ENCODE measurements around the gene ZMYND12. TPM values are rescaled to one million over a fixed set of nuclear protein-coding genes. Genes with fewer than 3 reads are reported as not detected.

Gene ZMYND12
- total and polyA plus RNA-seq, 2 donors from 2014 or later, result 1.9 to 17.7 TPM

DNA sequence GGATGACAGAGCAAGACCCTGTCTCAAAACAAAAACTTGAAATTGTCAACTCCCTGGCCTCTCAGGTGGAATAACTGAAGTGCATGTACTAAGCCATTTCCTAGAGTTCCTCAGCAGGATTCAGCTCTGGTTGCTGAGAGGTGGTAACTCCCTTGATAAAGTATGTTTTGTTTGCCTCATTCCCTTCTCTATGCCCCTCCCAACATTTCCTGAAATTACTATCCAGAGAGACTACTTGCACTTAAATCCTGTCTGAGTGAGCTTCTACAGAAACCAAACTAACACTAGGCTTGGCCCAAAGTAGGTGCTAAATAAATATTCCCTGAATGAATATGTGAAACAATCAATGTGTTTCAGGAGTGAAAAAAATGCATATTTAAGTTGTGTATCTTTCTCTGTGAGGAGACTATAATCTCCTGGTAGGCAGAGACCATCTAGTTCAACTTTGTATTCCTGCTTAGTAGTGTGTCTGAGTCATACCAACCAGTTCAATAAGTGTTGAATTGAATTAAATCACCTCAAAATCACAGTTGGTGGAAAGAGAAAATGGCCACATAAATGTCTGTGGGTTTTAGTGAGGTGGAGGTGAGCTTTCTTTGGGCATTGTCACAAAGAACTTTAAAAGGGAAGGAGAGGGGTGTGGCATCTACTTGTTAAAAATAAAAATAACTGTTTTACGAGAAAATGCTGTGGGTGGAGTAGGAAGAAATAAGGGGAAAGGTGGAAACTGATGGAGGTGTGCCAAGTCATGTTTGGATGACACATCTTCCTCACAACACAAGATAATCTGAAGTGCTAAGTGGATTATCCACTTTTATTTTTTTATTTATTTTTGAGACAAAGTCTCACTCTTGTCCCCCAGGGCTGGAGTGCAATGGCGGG is 62.6 kb downstream of the ZMYND12 start:
- intact Hi-C loops (cut with DNase I), result no loop called here
- Histone ChIP-seq H3K27ac (ENCODE audit: low read depth in 2 of 2, low read length in 2 of 2) (no peak overlapping the region), H3K9me3 (ENCODE audit: control insufficient read depth in 2 of 3, insufficient read depth in 1 of 3, low read length in 3 of 3) (no peaks in the 10 kb centered on the region), H3K36me3 (ENCODE audit: control insufficient read depth in 2 of 3, insufficient read depth in 3 of 3, low read length in 3 of 3) (no peaks in the 10 kb centered on the region), H3K4me1 (ENCODE audit: control insufficient read depth in 2 of 3, insufficient read depth in 2 of 3, low read depth in 1 of 3, low read length in 3 of 3) (no peaks in the 10 kb centered on the region), H3K4me3 (ENCODE audit: low read length in 3 of 3) (no peak overlapping the region), H3K27me3 (ENCODE audit: control insufficient read depth, insufficient read depth, low read length) (no peaks in the 10 kb centered on the region), H3K9ac (ENCODE audit: low read length in 3 of 3) (no peak overlapping the region)
- TF ChIP-seq, protein P1, sequence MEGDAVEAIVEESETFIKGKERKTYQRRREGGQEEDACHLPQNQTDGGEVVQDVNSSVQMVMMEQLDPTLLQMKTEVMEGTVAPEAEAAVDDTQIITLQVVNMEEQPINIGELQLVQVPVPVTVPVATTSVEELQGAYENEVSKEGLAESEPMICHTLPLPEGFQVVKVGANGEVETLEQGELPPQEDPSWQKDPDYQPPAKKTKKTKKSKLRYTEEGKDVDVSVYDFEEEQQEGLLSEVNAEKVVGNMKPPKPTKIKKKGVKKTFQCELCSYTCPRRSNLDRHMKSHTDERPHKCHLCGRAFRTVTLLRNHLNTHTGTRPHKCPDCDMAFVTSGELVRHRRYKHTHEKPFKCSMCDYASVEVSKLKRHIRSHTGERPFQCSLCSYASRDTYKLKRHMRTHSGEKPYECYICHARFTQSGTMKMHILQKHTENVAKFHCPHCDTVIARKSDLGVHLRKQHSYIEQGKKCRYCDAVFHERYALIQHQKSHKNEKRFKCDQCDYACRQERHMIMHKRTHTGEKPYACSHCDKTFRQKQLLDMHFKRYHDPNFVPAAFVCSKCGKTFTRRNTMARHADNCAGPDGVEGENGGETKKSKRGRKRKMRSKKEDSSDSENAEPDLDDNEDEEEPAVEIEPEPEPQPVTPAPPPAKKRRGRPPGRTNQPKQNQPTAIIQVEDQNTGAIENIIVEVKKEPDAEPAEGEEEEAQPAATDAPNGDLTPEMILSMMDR (IDR thresholded peaks at IDR 0.05; ENCODE audit: borderline replicate concordance, extremely low read depth, insufficient read depth), result no peak
- no peak for FAIRE-seq
- DNase-seq, result no peak

GRCh38 chr1:42392255-42392654 is 63.6 kb downstream of the ZMYND12 start:
- intact Hi-C loops (cut with DNase I), result no loop called here
- FAIRE-seq, result no peak

DNA sequence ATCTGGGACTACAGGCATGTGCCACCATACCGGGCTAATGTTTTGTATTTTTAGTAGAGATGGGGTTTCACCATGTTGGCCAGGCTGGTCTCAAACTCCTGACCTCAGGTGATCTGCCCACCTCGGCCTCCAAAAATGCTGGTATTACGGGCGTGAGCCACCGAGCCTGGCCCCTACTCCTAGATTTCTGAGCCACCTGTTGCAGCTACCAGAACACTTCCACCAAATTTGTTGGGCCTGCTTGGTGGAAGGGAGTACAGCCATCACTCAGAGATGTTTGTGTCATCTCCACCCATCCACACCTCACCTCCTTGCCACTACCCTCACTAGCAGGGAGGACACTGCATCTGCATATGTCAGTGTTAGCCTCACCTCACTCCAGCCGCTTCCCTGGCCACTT is 69.8 kb downstream of the ZMYND12 start:
- no peak overlapping the region for H3K4me3 ChIP-seq (ENCODE audit: low read length in 3 of 3)
- peaks cover 6% of the 10 kb centered on the region for H3K27me3 ChIP-seq (ENCODE audit: control insufficient read depth, insufficient read depth, low read length)
- TF ChIP-seq, protein P1 (IDR thresholded peaks at IDR 0.05; ENCODE audit: borderline replicate concordance, extremely low read depth, insufficient read depth), result no peak
- H3K4me1 ChIP-seq (ENCODE audit: control insufficient read depth in 2 of 3, insufficient read depth in 2 of 3, low read depth in 1 of 3, low read length in 3 of 3), result peaks cover 0 to 2% (median 0%) of the 10 kb centered on the region in 3 donors
- no peak for DNase-seq
- no peak overlapping the region for H3K27ac ChIP-seq (ENCODE audit: low read depth in 2 of 2, low read length in 2 of 2)
- H3K9ac ChIP-seq (ENCODE audit: low read length in 3 of 3), result no peak overlapping the region
- FAIRE-seq, result no peak
- intact Hi-C loops (cut with DNase I), result no loop called here
- H3K9me3 ChIP-seq (ENCODE audit: control insufficient read depth in 2 of 3, insufficient read depth in 1 of 3, low read length in 3 of 3), result no peaks in the 10 kb centered on the region
- no peaks in the 10 kb centered on the region for H3K36me3 ChIP-seq (ENCODE audit: control insufficient read depth in 2 of 3, insufficient read depth in 3 of 3, low read length in 3 of 3)

More at GRCh38 chr1:42392255-42392654, 63.6 kb downstream of the ZMYND12 start:
- no peaks in the 10 kb centered on the region for H3K4me1 ChIP-seq (ENCODE audit: control insufficient read depth in 2 of 3, insufficient read depth in 2 of 3, low read depth in 1 of 3, low read length in 3 of 3)
- no peak overlapping the region for H3K27ac ChIP-seq (ENCODE audit: low read depth in 2 of 2, low read length in 2 of 2)
- H3K27me3 ChIP-seq (ENCODE audit: control insufficient read depth, insufficient read depth, low read length), result no peaks in the 10 kb centered on the region
- H3K4me3 ChIP-seq (ENCODE audit: low read length in 3 of 3), result no peak overlapping the region
- no peak overlapping the region for H3K9ac ChIP-seq (ENCODE audit: low read length in 3 of 3)
- TF ChIP-seq, protein P1 (IDR thresholded peaks at IDR 0.05; ENCODE audit: borderline replicate concordance, extremely low read depth, insufficient read depth), result no peak
- H3K9me3 ChIP-seq (ENCODE audit: control insufficient read depth in 2 of 3, insufficient read depth in 1 of 3, low read length in 3 of 3), result no peaks in the 10 kb centered on the region
- no peaks in the 10 kb centered on the region for H3K36me3 ChIP-seq (ENCODE audit: control insufficient read depth in 2 of 3, insufficient read depth in 3 of 3, low read length in 3 of 3)
- DNase-seq, result no peak
